ENCODE measurements around the gene COL18A1.

COL18A1 gene

DNA sequence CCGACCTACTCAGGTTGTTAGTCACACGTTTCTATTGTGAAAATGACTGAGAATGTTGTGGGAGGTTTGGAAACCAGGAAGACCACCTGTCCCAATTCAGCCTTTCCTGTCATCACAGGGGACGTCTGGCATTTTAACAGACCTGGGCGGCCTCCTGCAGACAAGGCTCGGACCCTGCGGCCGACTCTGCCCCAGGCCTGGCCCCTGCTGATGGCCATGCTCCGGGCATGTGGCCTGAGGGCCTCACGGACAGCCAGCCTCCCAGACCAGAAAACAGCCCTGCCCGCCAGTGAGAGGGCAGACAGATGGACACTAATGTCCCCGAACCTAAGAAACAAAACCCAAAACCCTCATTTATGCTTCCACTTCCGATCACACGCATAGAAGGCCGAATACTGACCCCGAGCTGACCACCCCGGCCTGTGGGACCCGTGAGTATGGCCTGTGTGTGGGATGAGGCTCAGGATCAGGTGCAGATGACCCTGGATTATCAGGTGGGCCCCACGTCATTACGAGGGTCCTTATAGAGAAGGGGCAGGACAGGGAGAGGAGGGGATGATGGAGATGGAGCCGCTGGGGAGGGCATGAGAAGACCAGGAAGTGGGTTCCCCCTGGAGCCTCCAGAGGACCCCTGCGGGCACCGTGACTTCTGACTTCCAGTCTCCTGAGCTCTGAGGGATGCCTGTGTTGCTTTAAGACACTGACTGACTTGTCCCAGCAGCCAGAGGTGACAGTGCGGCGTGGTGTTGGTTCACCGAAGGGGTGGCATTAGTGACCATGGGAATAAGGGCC lies 9.6 kb downstream of the COL18A1 start:
- DNase-seq (ENCODE audit: low read depth in 2 of 2): no peak

DNA sequence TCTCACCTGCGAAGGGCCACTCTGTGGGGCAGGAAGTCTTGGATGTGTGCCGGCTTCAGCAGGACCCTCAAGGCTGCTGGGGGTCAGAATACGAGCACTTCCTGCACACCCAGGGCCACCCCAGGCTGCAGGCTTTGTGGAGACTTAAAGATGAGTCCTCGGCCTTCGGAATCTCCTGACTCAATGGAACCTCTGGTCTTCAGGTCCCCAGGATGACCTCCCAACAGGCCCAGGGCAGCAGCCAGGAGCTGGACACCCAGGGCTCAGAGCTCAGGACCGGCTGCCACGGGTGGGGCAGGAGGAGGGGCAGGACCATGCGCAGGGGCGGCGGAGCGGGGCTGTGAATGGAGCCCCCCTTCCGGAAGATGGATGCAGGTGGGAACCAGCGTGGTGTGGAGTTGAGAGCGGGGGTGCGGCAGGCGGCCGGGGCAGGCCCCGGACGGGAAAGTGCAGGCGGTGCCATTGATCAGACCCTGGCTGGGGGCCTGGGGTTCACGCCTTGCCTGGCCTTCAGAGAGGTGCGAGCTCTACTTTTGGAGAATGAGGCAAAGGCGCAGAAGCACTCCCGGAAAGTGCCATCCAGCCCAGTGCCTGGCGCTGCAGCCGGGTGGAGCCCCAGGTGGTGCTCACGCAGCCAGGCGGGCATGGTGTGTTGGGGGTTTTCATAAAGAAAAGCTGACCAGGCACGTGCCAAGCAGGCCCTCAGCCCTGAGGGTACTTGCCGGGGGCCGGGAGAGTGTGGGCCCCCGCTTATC lies 10.4 kb downstream of the COL18A1 start:
- no peak for DNase-seq (ENCODE audit: low read depth in 2 of 2)

DNA sequence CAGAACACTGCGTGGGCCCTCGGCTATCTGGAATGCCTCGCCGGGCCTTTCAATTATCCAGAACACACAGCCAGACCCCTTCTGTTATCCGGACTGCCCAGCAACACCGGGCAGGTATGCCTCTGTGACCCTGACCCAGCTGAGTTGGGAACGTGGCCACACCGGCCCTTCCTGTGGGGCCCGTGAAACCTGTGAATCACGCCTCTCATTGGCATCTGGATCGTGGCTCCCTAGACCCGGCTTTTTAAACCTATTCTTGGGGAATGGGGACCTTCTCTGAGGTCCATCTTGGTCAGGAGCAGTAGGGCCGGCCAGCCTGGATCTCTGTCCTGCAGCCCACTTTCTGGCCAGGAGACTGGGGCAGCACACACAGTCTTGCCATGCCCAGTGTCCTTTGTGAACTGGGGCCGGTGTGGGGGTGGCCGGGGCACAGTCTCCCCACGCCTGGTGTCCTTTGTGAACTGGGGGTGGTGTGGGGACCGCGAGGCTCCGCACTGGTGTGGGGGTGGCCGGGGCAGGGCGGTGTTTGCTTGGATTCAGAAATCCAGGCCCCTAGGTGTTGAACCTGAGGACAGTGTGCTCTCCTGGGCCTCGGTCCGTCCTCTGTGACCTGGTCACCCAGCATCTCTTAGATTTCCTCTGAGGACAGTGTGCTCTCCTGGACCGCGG lies 11.1 kb downstream of the COL18A1 start:
- no peak for DNase-seq (ENCODE audit: low read depth in 2 of 2)

DNA sequence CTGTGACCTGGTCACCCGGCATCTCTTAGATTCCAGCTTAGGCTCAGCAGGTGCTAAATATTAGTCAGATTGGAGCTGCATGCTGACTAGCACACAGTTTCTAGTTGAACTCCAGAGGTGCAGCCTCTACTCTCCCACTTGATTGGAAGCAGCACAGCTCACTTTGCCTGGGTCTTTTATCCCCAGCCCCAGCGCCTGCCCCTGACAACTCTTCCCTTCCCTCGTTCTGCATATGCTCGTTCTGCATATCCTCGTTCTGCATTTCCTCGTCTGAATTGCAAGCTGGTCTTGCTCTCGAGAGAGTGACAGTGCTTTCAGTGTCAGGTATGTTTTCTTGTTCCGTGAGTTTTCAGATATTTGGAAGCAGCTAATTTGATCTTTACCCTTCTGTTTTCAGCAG lies 11.7 kb downstream of the COL18A1 start:
- no peak for DNase-seq (ENCODE audit: low read depth in 2 of 2)

DNA sequence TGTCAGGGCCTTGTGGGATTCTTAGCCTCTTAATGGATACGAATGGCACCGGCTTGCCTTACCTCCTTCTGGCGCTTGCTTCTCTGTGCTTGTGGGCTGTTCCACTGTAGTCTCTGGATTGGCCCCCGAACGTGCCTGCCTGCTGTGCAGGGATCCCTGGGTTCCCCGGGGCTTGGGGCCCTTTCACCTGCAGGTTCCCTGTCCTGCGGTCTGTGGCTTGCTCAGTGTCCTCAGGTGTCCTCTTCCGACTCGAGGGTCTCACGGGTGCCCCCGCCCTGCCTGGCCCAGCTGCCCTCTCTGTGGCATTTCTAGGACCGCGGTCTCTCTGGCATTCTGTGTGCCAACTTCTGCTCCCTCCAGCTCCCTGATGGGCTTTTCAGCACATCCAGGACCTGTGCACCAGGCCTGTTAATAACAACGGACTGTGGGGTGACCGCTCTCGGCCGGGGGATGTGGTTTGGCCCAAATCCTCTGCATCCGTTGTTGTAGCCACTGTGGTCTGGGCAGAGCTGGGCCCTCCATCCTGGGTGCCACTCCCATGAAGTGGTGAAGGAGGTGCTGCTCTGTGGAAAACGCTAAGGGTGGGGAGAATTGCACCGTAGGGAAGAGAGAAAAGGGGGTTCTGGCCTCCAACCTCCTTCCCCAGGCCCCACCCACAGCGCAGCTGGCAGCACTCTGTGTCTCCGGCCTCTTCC lies 12.4 kb downstream of the COL18A1 start:
- DNase-seq (ENCODE audit: low read depth in 2 of 2): no peak

DNA sequence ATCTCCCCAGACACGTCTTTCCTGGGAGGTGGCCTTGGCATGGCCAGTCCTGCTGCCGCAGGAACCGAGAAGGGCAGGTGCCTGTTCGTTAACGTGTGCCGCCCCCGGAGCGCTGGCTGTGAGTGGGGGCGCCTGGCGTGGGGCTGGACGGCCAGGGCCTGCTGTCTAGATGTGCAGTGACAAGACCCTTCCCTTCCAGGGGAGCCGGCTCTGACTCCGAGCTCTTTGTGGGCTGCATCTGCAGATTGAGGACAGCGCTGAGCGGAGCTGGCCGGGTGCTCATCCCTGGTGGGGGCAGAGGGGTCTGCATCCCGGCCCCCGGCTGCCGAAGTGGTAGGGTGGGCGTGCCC lies 13.0 kb downstream of the COL18A1 start:
- DNase-seq (ENCODE audit: low read depth in 2 of 2): no peak

DNA sequence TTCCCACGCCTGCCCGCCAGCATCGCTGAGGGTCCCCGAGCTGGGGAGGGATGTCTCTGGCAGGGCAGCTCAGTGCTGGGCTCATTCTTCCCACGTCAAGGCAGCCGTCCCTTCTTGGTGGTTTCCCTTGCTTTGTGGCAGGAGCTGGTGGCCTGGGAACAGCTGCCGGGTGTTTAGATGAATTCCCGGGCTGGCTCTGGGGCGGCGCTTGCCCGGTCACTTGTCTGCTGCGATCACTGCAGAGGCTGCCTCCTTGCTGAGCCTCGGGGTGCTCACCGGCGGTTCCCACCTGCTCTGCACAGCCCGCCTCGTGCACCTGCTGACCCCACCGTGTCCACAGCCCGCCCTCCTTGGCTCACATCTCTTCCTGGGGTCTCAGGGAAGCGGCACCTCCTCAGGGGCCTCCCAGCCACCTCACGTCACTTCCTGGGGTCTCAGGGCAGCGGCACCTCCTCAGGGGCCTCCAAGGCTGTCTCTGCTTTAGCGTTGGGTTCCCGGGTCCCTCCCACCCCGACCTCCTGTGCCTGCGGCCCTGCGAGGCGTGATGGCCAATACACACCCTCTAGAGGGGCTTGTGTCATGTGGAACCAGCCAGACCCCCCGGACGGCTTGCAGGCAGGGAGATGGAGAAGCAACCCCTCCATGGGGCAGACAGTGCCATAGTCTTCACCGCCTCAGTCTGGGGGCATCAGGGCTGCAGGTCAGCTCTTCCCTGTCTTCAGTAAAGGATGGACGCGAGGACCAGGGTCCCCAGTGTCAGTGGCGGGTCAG lies 13.5 kb downstream of the COL18A1 start:
- no peak for DNase-seq (ENCODE audit: low read depth in 2 of 2)

DNA sequence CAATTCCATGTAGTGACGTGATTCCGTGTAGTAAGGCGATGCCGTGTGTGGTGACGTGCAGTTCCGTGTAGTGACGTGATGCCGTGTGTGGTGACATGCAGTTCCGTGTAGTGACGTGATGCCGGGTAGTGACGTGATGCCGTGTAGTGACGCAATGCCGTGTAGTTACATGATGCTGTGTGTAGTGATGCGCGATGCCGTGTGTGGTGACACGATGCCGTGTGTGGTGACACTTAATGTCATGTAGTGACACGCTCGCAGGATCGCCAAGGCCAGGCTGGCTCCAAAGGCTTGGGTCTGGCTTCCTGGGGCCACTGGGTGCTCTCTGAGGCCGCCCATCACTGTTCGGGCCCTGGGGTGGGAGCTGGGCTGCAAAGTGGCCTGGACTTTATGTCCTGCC lies 14.2 kb downstream of the COL18A1 start:
- no peak for DNase-seq (ENCODE audit: low read depth in 2 of 2)

DNA sequence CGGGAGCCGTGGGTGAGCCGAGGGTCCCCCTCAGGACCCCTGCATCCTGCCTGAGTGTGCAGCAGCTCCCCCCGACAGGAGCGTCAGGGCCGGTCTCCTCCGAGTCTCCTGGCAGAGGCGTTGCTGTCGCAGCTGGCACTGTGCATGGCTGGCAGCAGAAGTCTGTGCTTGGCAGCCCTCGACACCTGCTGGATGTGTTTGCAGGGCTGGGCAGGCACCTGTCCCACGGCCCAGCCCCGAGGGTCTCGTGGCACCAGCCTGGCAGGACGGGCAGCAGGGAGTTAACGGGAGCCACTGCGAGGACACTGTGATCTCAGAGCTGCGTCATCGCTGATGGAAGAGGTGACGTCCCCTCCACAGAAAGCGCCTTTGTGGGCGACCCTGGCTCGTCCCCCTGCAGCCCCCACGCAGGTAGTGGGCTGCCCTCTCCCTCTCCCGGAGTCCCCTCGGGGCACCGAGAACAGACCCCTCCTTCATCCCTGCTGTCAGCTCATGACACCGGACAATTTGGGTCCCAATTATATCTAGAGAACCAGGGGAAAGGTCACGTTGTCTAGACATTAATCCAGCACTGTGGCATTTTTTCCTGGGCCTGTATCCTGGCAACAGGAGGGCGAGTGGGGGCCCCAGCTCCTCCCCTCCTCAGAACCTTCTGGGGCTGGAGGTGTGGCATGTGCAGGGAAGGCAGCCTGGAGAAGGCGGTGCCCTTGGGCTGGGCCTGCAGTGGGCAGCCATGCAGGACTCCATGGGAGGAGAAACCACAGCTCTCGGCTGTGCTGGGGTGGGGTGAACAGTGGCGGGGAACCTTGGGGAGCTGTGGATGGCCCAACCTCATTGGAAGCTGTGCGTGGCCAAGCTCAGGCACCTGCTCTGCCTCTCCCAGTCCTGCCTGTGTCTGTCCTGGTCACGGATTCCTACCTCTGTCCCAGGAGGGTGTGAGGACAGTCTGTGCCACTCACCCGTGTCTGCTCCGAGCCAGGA lies 15.4 kb downstream of the COL18A1 start:
- no peak for DNase-seq (ENCODE audit: low read depth in 2 of 2)

DNA sequence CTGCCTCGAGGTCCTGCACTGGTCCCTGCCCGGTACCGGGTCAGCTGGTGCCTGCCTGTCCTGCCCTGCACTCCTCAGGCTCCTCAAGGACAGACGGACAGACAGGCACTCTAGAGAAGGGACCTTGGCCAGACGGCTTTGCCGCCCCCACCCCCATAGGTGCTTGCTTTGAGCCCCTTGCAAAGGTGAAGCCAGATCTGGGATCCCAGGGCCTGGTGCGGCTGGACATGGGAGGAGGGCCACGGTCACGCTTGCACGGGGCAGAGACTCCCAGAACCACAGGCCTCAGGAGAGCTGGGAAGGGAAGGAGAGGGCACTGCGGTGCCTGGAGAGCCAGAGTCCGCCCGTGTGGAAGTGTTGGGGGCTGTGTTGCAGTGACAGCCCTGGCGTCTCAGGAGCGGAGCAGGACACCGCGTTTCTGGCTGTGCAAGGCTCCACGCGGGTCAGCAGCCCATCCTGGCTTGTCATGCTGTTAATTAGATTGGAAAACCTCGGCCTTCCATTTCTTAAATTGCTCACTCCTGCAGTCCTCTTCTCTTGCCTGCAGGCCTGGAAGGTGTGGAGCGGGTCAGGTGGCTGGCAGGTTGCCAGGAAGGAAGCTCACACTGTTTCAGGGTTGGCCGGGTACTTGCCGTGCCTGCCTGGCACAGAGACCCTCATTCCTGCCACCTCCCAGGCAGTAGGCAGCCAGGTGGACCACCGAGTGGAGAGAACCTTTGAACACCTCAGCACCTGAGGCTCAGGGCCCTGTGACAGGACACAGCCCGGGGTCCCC lies 16.3 kb downstream of the COL18A1 start:
- DNase-seq (ENCODE audit: low read depth in 2 of 2): no peak

DNA sequence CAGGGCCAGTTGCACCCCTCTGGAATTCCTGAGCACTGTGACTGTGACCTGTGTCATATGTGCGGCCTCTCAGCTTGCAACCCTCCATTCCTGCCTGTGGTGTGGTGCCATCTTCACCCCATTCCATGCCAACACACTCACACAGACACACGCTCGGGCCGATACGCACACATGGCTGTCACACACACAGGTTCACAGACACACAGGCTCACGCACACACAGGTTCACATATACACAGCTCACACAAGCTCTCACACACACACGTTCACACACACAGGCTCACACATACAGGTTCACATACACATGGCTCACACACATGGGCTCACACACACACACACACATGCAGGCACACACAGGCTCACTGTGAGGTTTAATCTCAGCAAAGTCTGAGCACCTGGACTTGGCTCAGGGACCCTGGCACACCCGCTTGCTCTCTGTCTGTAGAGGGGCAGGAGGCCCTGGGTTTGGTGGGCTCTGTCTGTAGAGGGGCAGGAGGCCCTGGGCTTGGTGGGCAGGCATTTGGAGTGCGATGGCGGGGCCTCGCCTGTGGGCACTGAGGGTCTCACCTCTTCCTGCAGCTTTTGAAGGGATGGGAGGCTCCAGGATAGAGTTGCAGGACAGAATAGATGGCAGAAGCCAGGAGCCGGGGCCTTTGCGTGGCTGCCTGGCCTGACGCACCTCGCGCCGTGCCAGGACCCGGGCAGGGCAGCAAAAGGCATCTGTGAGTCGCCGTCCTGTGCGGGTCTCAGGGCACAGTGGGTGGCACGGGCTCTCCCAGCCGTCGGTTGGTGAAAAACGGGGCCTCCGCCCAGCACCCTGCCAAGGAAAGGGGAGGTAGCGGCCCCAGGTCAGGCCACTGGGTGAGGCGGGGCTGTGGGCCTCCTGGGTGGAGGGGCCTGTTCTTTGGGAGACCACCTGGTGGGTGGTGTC lies 17.1 kb downstream of the COL18A1 start:
- DNase-seq (ENCODE audit: low read depth in 2 of 2): no peak

DNA sequence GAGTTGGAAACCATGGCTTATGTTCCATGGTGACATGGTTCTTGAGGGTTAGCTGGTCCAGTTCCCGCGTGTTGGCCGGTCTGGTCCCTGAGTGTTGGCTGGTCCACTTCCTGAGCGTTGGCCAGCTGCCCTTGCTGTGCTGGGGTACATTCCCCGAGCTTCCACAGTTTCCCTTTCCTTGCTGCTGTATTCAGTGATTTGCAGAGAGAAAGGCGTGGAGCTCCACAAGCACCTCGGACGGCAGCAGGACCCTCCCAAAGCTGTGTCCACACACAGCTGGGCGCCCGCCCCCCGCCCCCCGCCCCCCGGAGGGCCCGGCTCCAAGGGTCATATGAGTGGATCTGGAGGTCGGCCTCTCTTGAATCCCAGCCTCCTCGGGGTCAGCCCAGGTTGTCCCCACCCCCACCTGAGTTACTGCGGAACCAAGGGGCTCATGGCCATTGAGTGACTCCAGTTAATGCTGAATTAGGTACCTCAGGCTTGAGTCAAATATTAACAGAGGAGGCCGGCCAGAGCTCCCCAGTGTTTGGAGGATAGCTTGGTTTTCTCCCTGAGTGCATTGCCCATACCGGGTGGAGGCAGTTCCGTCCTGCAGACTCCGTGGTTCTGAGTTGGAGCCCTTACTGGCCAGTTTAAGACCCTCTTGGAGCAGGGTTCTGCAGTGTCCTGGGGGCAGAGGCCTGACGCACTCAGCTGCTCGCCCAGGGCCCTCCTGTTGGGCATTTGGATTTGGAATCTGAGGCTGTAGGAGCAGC lies 18.4 kb downstream of the COL18A1 start:
- no peak for DNase-seq (ENCODE audit: low read depth in 2 of 2)

DNA sequence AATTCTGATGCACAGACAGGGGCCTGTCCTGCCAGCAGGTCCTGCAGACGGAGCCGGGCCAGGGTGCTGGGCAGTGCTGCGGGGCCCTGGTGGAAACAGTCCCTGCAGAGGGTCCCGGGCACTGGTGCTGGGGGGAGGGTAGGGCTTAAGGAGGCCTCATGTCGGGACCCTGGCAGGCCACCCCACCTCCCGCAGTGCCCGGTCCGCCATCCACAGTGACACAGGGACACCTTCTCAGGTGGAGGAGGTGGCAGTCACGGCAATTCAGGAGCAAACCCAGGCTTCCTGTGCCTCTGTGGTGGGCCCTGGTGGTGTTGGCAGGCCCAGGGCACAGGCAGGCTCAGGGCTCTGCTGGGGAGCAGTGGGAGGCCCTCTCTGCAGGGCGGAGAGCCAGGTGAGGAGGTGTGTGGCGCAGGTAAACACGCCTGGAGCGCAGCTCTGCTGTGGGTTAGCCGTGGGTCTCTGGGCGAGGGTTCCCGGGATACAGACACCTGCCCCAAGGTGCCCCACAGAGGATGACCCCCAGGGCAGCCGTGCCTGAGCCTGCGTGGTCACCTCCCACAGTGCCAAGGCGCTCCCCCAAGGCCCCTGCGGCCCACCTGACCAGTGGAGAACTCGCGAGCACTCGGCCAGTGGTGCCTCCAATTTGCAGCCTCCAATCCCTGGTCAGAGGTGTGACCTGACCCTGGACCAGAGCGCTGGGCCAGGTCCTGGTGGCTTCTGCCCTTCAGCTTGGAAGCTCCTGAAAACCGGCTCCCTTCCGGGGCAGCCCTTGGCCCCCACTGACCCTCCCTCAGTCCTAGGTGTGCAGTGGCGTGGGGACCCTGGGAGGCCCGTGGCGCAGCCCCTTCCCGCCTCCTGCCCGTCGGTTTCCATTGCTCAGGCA lies 19.2 kb downstream of the COL18A1 start:
- no peak for DNase-seq (ENCODE audit: low read depth in 2 of 2)

DNA sequence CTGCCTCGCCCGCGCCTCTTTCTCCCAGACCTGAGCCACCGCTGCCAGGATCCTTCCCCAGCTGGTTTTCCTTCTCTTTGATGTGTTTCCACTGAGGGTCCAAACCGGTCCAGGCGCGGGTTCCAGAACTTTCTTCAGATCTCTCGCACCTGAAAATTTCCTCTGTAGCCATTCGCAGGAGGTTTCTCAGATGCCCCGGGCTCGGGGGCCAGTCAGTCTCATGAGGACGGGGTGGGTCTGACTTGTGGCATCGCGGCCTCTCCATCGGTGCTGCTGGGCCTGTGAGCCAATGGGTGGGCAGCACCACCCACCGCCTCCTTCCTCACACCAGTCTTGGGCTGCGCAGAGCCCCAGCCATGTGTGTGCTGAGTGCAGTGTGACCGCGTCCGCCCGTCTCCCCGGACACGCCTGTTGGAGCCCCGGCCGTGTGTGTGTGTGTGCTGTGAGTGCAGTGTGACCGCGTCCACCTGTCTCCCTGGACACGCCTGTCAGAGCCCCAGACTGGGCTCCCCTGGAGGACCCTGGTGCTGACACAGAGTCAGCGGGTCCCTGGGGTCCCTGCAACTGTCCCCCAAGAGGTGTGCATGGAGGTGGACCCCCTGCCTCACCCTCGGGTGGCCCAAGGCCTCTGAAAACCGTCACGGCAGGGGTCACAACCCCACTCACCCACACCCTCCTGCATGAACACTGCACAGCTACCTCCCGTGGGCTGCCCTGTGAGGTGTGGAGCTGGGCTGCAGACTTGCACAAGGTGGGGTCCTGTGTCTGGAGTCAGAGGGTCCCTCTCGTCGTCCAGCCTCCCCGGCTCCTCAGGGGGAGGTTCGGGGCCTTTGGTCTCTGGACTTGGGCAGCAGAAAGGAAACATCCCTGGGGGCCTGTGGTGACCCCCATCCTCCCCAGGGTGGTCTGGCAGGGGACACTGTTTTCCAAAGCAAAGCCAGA lies 20.2 kb downstream of the COL18A1 start:
- no peak for DNase-seq (ENCODE audit: low read depth in 2 of 2)
